Smooth muscle cell (in vitro differentiated cells): ENCODE data around the gene SECISBP2. TPM values are rescaled to one million over a fixed set of nuclear protein-coding genes. Genes with fewer than 3 reads are reported as not detected.
"Not testable (repeated sequence)": the region's sequence is repeated elsewhere in the genome, so short reads cannot be mapped to it uniquely, and the experiment has no call there.

ENCODE experiments used
- DNase-seq: peaks from one replicate; lab custom pipeline; 2025; ENCODE audit not compliant: unreplicated experiment; lab: John Stamatoyannopoulos, UW
- H2AFZ ChIP-seq: fragments of 200-600 bp; sonication (generic); 2 replicates; pipeline ENCODE4 v1.6.0; 2016; ENCODE audit warnings: antibody characterized with exemption, low read depth, mild to moderate bottlenecking
- H3F3A ChIP-seq: fragments of 200-600 bp; sonication (generic); 2 replicates; pipeline ENCODE4 v1.6.0; 2017; ENCODE audit warnings: antibody characterized with exemption, low read depth
- H3K27ac ChIP-seq: fragments of 200-600 bp; sonication (generic); 2 replicates; pipeline ENCODE4 v1.5.1; 2016; ENCODE audit warnings: low read depth, mild to moderate bottlenecking
- H3K27me3 ChIP-seq: fragments of 200-600 bp; sonication (generic); 2 replicates; pipeline ENCODE4 v1.6.1; 2016; ENCODE audit warnings: low read depth, mild to moderate bottlenecking
- H3K36me3 ChIP-seq: fragments of 200-600 bp; sonication (generic); 2 replicates; pipeline ENCODE4 v1.5.1; 2016; ENCODE audit warnings: low read depth
- H3K4me1 ChIP-seq: fragments of 200-600 bp; sonication (generic); 2 replicates; pipeline ENCODE4 v1.5.1; 2016; ENCODE audit warnings: low read depth
- H3K4me2 ChIP-seq: fragments of 200-600 bp; sonication (generic); 2 replicates; pipeline ENCODE4 v1.6.0; 2016; ENCODE audit warnings: mild to moderate bottlenecking
- H3K4me3 ChIP-seq: fragments of 200-600 bp; sonication (generic); 2 replicates; pipeline ENCODE4 v1.5.1; 2016; ENCODE audit warnings: mild to moderate bottlenecking
- H3K79me2 ChIP-seq: fragments of 200-600 bp; sonication (generic); 2 replicates; pipeline ENCODE4 v1.6.0; 2016; ENCODE audit warnings: low read depth, mild to moderate bottlenecking
- H3K9ac ChIP-seq: fragments of 200-600 bp; sonication (generic); 2 replicates; pipeline ENCODE4 v1.6.0; 2016; ENCODE audit warnings: low read depth
- H3K9me3 ChIP-seq: fragments of 200-600 bp; sonication (generic); replicated peaks from 2 replicates; pipeline ENCODE4 v1.5.1; 2016; ENCODE audit warnings: low read depth
- H4K20me1 ChIP-seq: fragments of 200-600 bp; sonication (generic); 2 replicates; pipeline ENCODE4 v1.6.0; 2016; ENCODE audit warnings: low read depth
- CTCF ChIP-seq: fragments of 200-600 bp; sonication (generic); IDR thresholded peaks from 2 replicates; pipeline ENCODE4 v1.5.1; 2017; ENCODE audit warnings: borderline replicate concordance, mild to moderate bottlenecking, antibody characterized with exemption; ENCODE audit not compliant: insufficient read depth, poor library complexity, severe bottlenecking
- WGBS: methylation state at CpG from one replicate; pipeline ENCODE4 v1.1.7; 2016; ENCODE audit warnings: low lambda C conversion rate; 5-methylcytosine and 5-hydroxymethylcytosine counted together
- polyA plus RNA-seq: library from polyadenylated mRNA; unstranded; fragments of >200 nt; fragmentation: Nextera tagmentation; extraction: Ambion mirVana; gene quantifications from 2 replicates; pipeline ENCODE4 v1.2.1, GENCODE V29; 2016
- total RNA-seq: library from RNA; depleted of rRNA; stranded (reverse); fragments of >200 nt; gene quantifications from 2 replicates; pipeline ENCODE4 v1.2.3, GENCODE V29; 2014

Gene SECISBP2
- total and polyA plus RNA-seq, 2 experiments from 2014 or later: 12.2 to 25.1 TPM

- Histone ChIP-seq H3K36me3 (peaks cover 10% of the 10 kb centered on the region), H3K79me2 (no peaks in the 10 kb centered on the region), H2AFZ (no peak overlapping the region), H4K20me1 (peaks cover 4% of the 10 kb centered on the region), H3K4me1 (no peaks in the 10 kb centered on the region), H3K9ac (no peak overlapping the region), H3K27me3 (no peaks in the 10 kb centered on the region), H3K27ac (no peak overlapping the region), H3K9me3 (no peaks in the 10 kb centered on the region), H3F3A (no peaks in the 10 kb centered on the region), H3K4me3 (no peak overlapping the region), H3K4me2 (no peak overlapping the region)
- DNase-seq: no peak
- TF ChIP-seq CTCF: no peak
- 92% methylated on average over 3 of the region's 3 CpGs for WGBS
Observed at GRCh38 chr9:89340332-89340731, 22.0 kb downstream of the SECISBP2 start.

- Histone ChIP-seq H4K20me1 (peaks cover 8% of the 10 kb centered on the region), H3K27me3 (no peaks in the 10 kb centered on the region), H3F3A (no peaks in the 10 kb centered on the region), H3K4me1 (no peaks in the 10 kb centered on the region), H3K4me2 (no peak overlapping the region), H3K79me2 (no peaks in the 10 kb centered on the region), H3K9ac (no peak overlapping the region), H2AFZ (no peak overlapping the region), H3K27ac (no peak overlapping the region), H3K36me3 (peaks cover 10% of the 10 kb centered on the region), H3K4me3 (no peak overlapping the region), H3K9me3 (no peaks in the 10 kb centered on the region)
- TF ChIP-seq CTCF: no peak
- WGBS: 94% methylated on average over 6 of the region's 6 CpGs
- no peak for DNase-seq
Observed at GRCh38 chr9:89342213-89342612, 23.9 kb downstream of the SECISBP2 start.

- no peak overlapping the region for H2AFZ ChIP-seq
- H3K9ac ChIP-seq: no peak overlapping the region
- H3K79me2 ChIP-seq: no peaks in the 10 kb centered on the region
- no peaks in the 10 kb centered on the region for H3K9me3 ChIP-seq
- peaks cover 10% of the 10 kb centered on the region for H3K36me3 ChIP-seq
- no peak for TF ChIP-seq CTCF
- no peak for DNase-seq
- H3K4me3 ChIP-seq: no peak overlapping the region
- H3F3A ChIP-seq: no peaks in the 10 kb centered on the region
- no peak overlapping the region for H3K4me2 ChIP-seq
- H3K27ac ChIP-seq: no peak overlapping the region
- H3K27me3 ChIP-seq: no peaks in the 10 kb centered on the region
- H3K4me1 ChIP-seq: no peaks in the 10 kb centered on the region
- H4K20me1 ChIP-seq: peaks cover 8% of the 10 kb centered on the region
- whole genome bisulfite sequencing: 83% methylated on average over 1 of the region's 1 CpG
Observed at GRCh38 chr9:89342948-89343347, 24.6 kb downstream of the SECISBP2 start.

GRCh38 chr9:89343812-89344211 is 25.5 kb downstream of the SECISBP2 start:
- H3K27me3 ChIP-seq, H4K20me1 ChIP-seq, H3K27ac ChIP-seq, DNase-seq, H3F3A ChIP-seq, H3K4me3 ChIP-seq, H3K4me2 ChIP-seq, H3K9me3 ChIP-seq, H2AFZ ChIP-seq, H3K9ac ChIP-seq, H3K4me1 ChIP-seq, H3K79me2 ChIP-seq: not testable (repeated sequence)
- 96% methylated on average over 7 of the region's 7 CpGs for WGBS
- H3K36me3 ChIP-seq: peaks cover 10% of the 10 kb centered on the region
